Measurements from ENCODE around the gene CSK.
"Not testable (repeated sequence)": the region's sequence is repeated elsewhere in the genome, so short reads cannot be mapped to it uniquely, and the experiment has no call there.

CSK gene

GRCh38 chr15:74781431-74782258, at the start of gene CSK:
CSK (plus strand) TSS chr15:74782080; CDS start chr15:74798298, 16,218 bp downstream.
- peak; percentile 44 for DNase-seq (ENCODE audit: low read depth)

- DNase-seq (ENCODE audit: low read depth), result no peak
Measured at GRCh38 chr15:74732846-74733245, 49.0 kb upstream of the CSK start.

- no peak for DNase-seq (ENCODE audit: low read depth)
Measured at GRCh38 chr15:74733269-74733668, 48.6 kb upstream of the CSK start.

GRCh38 chr15:74735305-74735704, 46.6 kb upstream of the CSK start:
- DNase-seq (ENCODE audit: low read depth), result no peak

GRCh38 chr15:74738239-74738638, 43.6 kb upstream of the CSK start:
- not testable (repeated sequence) for DNase-seq (ENCODE audit: low read depth)

- DNase-seq (ENCODE audit: low read depth), result no peak
Measured at GRCh38 chr15:74742422-74742821, 39.5 kb upstream of the CSK start.

GRCh38 chr15:74746389-74746788, 35.5 kb upstream of the CSK start:
- no peak for DNase-seq (ENCODE audit: low read depth)

- DNase-seq (ENCODE audit: low read depth), result no peak
Measured at GRCh38 chr15:74748322-74748946, 33.4 kb upstream of the CSK start, which contains the start of gene CYP1A2. CYP1A2 (plus strand) TSS chr15:74748845; CDS start chr15:74749739, 894 bp downstream.

- DNase-seq (ENCODE audit: low read depth), result no peak
Measured at GRCh38 chr15:74749832-74750231, 32.0 kb upstream of the CSK start.

- no peak for DNase-seq (ENCODE audit: low read depth)
Measured at GRCh38 chr15:74750751-74751150, 31.1 kb upstream of the CSK start.

- no peak for DNase-seq (ENCODE audit: low read depth)
Measured at GRCh38 chr15:74752011-74752410, 29.9 kb upstream of the CSK start.

GRCh38 chr15:74752531-74752930, 29.3 kb upstream of the CSK start:
- peak; percentile 78 for DNase-seq (ENCODE audit: low read depth)

GRCh38 chr15:74754593-74755215, 27.2 kb upstream of the CSK start:
- no peak for DNase-seq (ENCODE audit: low read depth)

GRCh38 chr15:74758736-74759135, 23.1 kb upstream of the CSK start:
- no peak for DNase-seq (ENCODE audit: low read depth)

- DNase-seq (ENCODE audit: low read depth), result no peak
Measured at GRCh38 chr15:74762791-74763150, 19.1 kb upstream of the CSK start.

- DNase-seq (ENCODE audit: low read depth), result no peak
Measured at GRCh38 chr15:74763416-74763815, 18.5 kb upstream of the CSK start.

- DNase-seq (ENCODE audit: low read depth), result no peak
Measured at GRCh38 chr15:74767167-74768098, 14.4 kb upstream of the CSK start.

- DNase-seq (ENCODE audit: low read depth), result no peak
Measured at GRCh38 chr15:74768099-74768770, 13.6 kb upstream of the CSK start.

- DNase-seq (ENCODE audit: low read depth), result no peak
Measured at GRCh38 chr15:74768771-74769342, 13.0 kb upstream of the CSK start.

- no peak for DNase-seq (ENCODE audit: low read depth)
Measured at GRCh38 chr15:74769463-74770025, 12.3 kb upstream of the CSK start.
